MM.1S (cell line): ENCODE data around the gene SLC16A1.

ENCODE experiments used
- DNase-seq: peaks from one replicate; pipeline ENCODE4 v3.0.0-alpha.2; 2015
- H2AFZ ChIP-seq: fragments of 300-600 bp; sonication (generic); 2 replicates; pipeline ENCODE4 v1.6.0; 2016; ENCODE audit warnings: antibody characterized with exemption, low read length
- H3F3A ChIP-seq: fragments of 300-600 bp; sonication (generic); 2 replicates; pipeline ENCODE4 v1.6.1; 2016; ENCODE audit warnings: mild to moderate bottlenecking, antibody characterized with exemption, low read length, moderate library complexity, mixed read lengths; ENCODE audit not compliant: insufficient read depth
- H3K27ac ChIP-seq: fragments of 300-600 bp; sonication (generic); 2 replicates; pipeline ENCODE4 v1.5.1; 2016; ENCODE audit warnings: mild to moderate bottlenecking, low read length
- H3K27me3 ChIP-seq: fragments of 300-600 bp; sonication (generic); replicated peaks from 2 replicates; pipeline ENCODE4 v1.6.0; 2016; ENCODE audit warnings: low read length; ENCODE audit not compliant: insufficient read depth
- H3K36me3 ChIP-seq: fragments of 300-600 bp; sonication (generic); replicated peaks from 2 replicates; pipeline ENCODE4 v1.6.1; 2016; ENCODE audit warnings: mild to moderate bottlenecking, low read length, mixed read lengths; ENCODE audit not compliant: insufficient read depth
- H3K4me1 ChIP-seq: fragments of 300-600 bp; sonication (generic); 2 replicates; pipeline ENCODE4 v1.6.1; 2016; ENCODE audit warnings: low read length, mixed read lengths
- H3K4me2 ChIP-seq: fragments of 300-600 bp; sonication (generic); 2 replicates; pipeline ENCODE4 v1.6.0; 2016; ENCODE audit warnings: low read depth, low read length
- H3K4me3 ChIP-seq: fragments of 300-600 bp; sonication (generic); 2 replicates; pipeline ENCODE4 v1.5.1; 2016; ENCODE audit warnings: low read length, mixed read lengths
- H3K79me2 ChIP-seq: fragments of 300-600 bp; sonication (generic); 2 replicates; pipeline ENCODE4 v1.6.1; 2016; ENCODE audit warnings: mixed run types, low read length, mixed read lengths
- H3K9ac ChIP-seq: fragments of 300-600 bp; sonication (generic); 2 replicates; pipeline ENCODE4 v1.6.1; 2016; ENCODE audit warnings: low read length, mixed read lengths
- H3K9me2 ChIP-seq: fragments of 300-600 bp; sonication (generic); replicated peaks from 2 replicates; pipeline ENCODE4 v1.6.1; 2016; ENCODE audit warnings: mild to moderate bottlenecking, low read length, mixed read lengths; ENCODE audit not compliant: insufficient read depth
- H3K9me3 ChIP-seq: fragments of 300-600 bp; sonication (generic); replicated peaks from 2 replicates; pipeline ENCODE4 v1.6.1; 2016; ENCODE audit warnings: mild to moderate bottlenecking, low read length, mixed read lengths; ENCODE audit not compliant: insufficient read depth
- H4K20me1 ChIP-seq: fragments of 300-600 bp; sonication (generic); 2 replicates; pipeline ENCODE4 v1.6.1; 2016; ENCODE audit warnings: mild to moderate bottlenecking, low read length, moderate library complexity, mixed read lengths; ENCODE audit not compliant: insufficient read depth
- EZH2 ChIP-seq: fragments of 300-600 bp; sonication (generic); optimal IDR thresholded peaks from 2 replicates; pipeline ENCODE3; 2017; ENCODE audit warnings: low read depth, mild to moderate bottlenecking, antibody characterized with exemption, low read length, mixed read lengths
- EZH2phosphoT487 ChIP-seq: fragments of 300-600 bp; sonication (generic); IDR thresholded peaks from 2 replicates; pipeline ENCODE4 v1.6.1; 2018; ENCODE audit warnings: antibody characterized with exemption, low read length
- TF ChIP-seq, protein P1 (sequence below): fragments of 300-600 bp; sonication (generic); IDR thresholded peaks from 2 replicates; pipeline ENCODE4 v1.5.1; 2016; ENCODE audit warnings: antibody characterized with exemption, low read length, mixed read lengths

The SLC16A1 gene

DNA sequence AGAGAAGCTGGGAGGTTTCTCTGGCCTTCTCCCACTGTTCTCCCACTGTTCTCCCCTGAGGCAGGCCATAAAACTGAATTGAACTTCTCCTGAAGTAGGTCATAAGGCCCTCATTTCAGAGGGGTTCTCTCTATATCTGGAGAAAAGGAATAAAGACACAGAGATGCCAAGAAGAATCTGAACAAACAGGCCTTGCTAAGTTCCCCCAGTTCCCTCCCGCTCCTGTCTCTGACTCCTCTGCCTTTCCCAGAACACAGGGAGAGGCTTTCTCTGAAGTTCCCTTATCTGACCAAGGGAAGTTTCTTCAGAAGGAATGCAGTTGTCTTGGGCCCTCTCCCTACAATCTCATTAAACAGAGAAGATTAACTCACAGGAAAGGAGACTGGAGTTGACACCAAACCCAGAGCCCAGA, 83.4 kb downstream of the SLC16A1 start:
- TF ChIP-seq EZH2, result no peak
- TF ChIP-seq EZH2phosphoT487, result no peak

DNA sequence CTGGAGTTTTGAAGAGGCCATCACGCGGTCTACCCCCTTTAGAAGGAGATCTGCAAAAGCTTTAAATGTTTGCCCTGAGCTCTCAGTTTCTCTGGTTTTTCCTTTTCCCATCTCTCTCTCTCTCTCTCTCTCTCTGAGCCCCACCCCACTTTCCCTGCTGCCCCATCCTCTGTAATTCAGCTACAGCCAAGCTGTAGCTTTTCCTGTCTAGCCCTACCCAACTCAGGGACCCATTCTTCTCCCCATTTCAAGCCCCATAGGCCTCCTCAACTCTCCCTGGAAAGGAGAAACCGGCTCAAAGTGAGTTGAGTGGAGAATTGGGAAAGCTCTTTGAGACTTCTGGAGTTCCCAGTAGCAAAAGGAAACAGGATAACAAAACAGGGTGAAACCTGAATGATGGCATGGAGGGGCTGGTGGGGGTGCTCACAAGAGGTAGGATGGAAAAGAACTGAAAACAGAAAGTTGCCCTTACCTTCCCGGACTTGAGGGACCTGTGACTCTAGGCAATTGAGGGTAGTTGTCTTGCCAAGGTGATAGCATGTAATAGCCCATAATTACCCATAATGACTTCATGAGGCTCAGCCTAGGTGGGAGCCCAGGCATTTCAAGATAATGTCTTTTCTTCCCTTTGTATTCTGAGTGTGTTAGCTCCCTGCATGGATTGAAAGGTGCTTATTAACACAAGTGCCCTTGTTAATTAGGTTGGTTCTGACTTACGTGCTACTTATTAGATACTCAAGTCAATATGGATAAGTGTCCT, 84.9 kb downstream of the SLC16A1 start:
- Histone ChIP-seq H3K27ac (no peak overlapping the region), H3F3A (no peaks in the 10 kb centered on the region), H2AFZ (no peak overlapping the region), H3K9me2 (no peaks in the 10 kb centered on the region), H3K27me3 (no peaks in the 10 kb centered on the region), H3K9ac (no peak overlapping the region), H3K4me2 (no peak overlapping the region), H3K9me3 (no peaks in the 10 kb centered on the region), H3K79me2 (no peaks in the 10 kb centered on the region), H3K36me3 (no peaks in the 10 kb centered on the region), H4K20me1 (no peaks in the 10 kb centered on the region), H3K4me3 (no peak overlapping the region), H3K4me1 (no peaks in the 10 kb centered on the region)
- TF ChIP-seq, protein P1, sequence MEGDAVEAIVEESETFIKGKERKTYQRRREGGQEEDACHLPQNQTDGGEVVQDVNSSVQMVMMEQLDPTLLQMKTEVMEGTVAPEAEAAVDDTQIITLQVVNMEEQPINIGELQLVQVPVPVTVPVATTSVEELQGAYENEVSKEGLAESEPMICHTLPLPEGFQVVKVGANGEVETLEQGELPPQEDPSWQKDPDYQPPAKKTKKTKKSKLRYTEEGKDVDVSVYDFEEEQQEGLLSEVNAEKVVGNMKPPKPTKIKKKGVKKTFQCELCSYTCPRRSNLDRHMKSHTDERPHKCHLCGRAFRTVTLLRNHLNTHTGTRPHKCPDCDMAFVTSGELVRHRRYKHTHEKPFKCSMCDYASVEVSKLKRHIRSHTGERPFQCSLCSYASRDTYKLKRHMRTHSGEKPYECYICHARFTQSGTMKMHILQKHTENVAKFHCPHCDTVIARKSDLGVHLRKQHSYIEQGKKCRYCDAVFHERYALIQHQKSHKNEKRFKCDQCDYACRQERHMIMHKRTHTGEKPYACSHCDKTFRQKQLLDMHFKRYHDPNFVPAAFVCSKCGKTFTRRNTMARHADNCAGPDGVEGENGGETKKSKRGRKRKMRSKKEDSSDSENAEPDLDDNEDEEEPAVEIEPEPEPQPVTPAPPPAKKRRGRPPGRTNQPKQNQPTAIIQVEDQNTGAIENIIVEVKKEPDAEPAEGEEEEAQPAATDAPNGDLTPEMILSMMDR, result no peak
- TF ChIP-seq EZH2phosphoT487, result no peak
- DNase-seq, result no peak

More for the DNA sequence above, 83.4 kb downstream of the SLC16A1 start:
- no peak for DNase-seq
- no peak overlapping the region for H2AFZ ChIP-seq
- H3K79me2 ChIP-seq, result no peaks in the 10 kb centered on the region
- no peaks in the 10 kb centered on the region for H4K20me1 ChIP-seq
- no peak overlapping the region for H3K4me2 ChIP-seq
- no peaks in the 10 kb centered on the region for H3K9me3 ChIP-seq
- H3K27ac ChIP-seq, result no peak overlapping the region
- H3K36me3 ChIP-seq, result no peaks in the 10 kb centered on the region
- H3K4me1 ChIP-seq, result no peaks in the 10 kb centered on the region
- H3F3A ChIP-seq, result no peaks in the 10 kb centered on the region
- H3K27me3 ChIP-seq, result no peaks in the 10 kb centered on the region
- H3K4me3 ChIP-seq, result no peak overlapping the region
- no peak overlapping the region for H3K9ac ChIP-seq
- H3K9me2 ChIP-seq, result no peaks in the 10 kb centered on the region

DNA sequence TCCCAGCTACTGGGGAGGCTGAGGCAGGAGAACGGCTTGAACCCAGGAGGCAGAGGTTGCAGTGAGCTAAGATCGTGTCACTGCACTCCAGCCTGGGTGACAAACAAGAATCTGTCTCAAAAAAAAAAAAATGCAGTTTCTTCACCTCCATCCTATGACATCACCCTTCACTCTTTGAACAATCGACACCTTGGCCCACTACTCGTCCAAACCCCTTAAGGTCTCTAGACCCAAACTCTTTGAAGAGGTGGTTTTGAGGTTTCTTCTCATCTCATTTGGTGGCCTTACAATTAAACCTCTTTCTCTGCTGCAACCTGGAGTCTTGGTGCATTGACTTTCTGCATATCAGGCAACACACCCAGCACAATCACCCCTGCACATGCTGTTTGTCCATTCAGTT, 86.1 kb downstream of the SLC16A1 start:
- Histone ChIP-seq H3K9ac (no peak overlapping the region), H3K27ac (no peak overlapping the region), H3K4me1 (no peaks in the 10 kb centered on the region), H3K4me2 (no peak overlapping the region), H3K9me3 (no peaks in the 10 kb centered on the region), H3K4me3 (no peak overlapping the region), H3K79me2 (no peaks in the 10 kb centered on the region), H4K20me1 (no peaks in the 10 kb centered on the region), H3K9me2 (no peaks in the 10 kb centered on the region), H3K36me3 (no peaks in the 10 kb centered on the region), H3F3A (no peaks in the 10 kb centered on the region), H2AFZ (no peak overlapping the region), H3K27me3 (no peaks in the 10 kb centered on the region)
- no peak for TF ChIP-seq EZH2phosphoT487
- TF ChIP-seq, protein P1, result no peak
- TF ChIP-seq EZH2, result no peak
- DNase-seq, result no peak

DNA sequence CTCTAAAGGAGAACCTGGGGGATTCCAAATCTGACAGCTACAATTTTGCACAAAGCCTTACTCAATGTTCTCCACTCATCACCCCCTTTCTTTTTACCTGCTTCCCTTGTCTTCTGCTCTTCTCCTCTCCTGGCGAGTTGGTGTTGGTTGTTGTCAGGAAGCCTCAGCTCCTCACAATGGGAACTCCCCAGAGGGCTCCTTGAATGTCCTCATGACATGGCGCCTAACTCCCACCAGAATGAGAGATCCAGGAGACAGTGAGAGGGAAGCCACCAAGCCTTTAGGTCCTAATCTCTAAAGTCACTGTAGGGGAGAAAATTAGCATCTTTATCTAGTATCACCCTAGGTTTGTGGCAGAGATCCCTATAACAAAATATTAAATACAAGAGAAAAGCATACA, 87.8 kb downstream of the SLC16A1 start:
- Histone ChIP-seq H3K36me3 (no peaks in the 10 kb centered on the region), H3K9me2 (no peaks in the 10 kb centered on the region), H3K27ac (no peak overlapping the region), H3K9me3 (no peaks in the 10 kb centered on the region), H4K20me1 (no peaks in the 10 kb centered on the region), H3K4me3 (no peak overlapping the region), H3K9ac (no peak overlapping the region), H3K79me2 (no peaks in the 10 kb centered on the region), H3K4me1 (no peaks in the 10 kb centered on the region), H3F3A (no peaks in the 10 kb centered on the region), H3K4me2 (no peak overlapping the region), H2AFZ (no peak overlapping the region), H3K27me3 (no peaks in the 10 kb centered on the region)
- no peak for DNase-seq
- TF ChIP-seq EZH2 (no peak), EZH2phosphoT487 (no peak)
- TF ChIP-seq, protein P1, result no peak
